H9 (cell line): ENCODE data around the gene KCNH2. TPM values are rescaled to one million over a fixed set of nuclear protein-coding genes. Genes with fewer than 3 reads are reported as not detected.
A peak's percentile ranks its signal among the peaks of the same experiment; 100 is the strongest.

Source experiments
- DNase-seq: peaks from one replicate; pipeline ENCODE4 v3.0.0-alpha.2; 2017
- H2AFZ ChIP-seq: one replicate; pipeline ENCODE4 v1.6.1; 2013; ENCODE audit warnings: mild to moderate bottlenecking, low read length, control low read depth, moderate library complexity
- H2AK5ac ChIP-seq: 2 replicates; pipeline ENCODE4 v1.6.1; 2013; ENCODE audit warnings: low read length, control low read depth, mixed read lengths; ENCODE audit not compliant: insufficient read length
- H2BK120ac ChIP-seq: one replicate; pipeline ENCODE4 v1.6.1; 2013; ENCODE audit warnings: low read depth, mild to moderate bottlenecking, low read length, control low read depth, inconsistent platforms; ENCODE audit not compliant: poor library complexity, severe bottlenecking
- H2BK12ac ChIP-seq: 2 replicates; pipeline ENCODE4 v1.6.1; 2013; ENCODE audit warnings: low read length, control low read depth, mixed read lengths, low read depth; ENCODE audit not compliant: insufficient read length
- H2BK15ac ChIP-seq: 2 replicates; pipeline ENCODE4 v1.6.1; 2013; ENCODE audit warnings: low read depth, low read length, control low read depth
- H2BK20ac ChIP-seq: one replicate; pipeline ENCODE4 v1.6.1; 2013; ENCODE audit warnings: low read depth, mild to moderate bottlenecking, low read length, control low read depth, inconsistent platforms; ENCODE audit not compliant: poor library complexity, severe bottlenecking
- H2BK5ac ChIP-seq: 2 replicates; pipeline ENCODE4 v1.6.1; 2013; ENCODE audit warnings: low read length, control low read depth, mixed read lengths; ENCODE audit not compliant: insufficient read length
- H3K14ac ChIP-seq: 2 replicates; pipeline ENCODE4 v1.6.1; 2013; ENCODE audit warnings: low read length, control low read depth; ENCODE audit not compliant: insufficient read depth
- H3K18ac ChIP-seq: 2 replicates; pipeline ENCODE4 v1.6.1; 2013; ENCODE audit warnings: low read depth, mild to moderate bottlenecking, mixed read lengths, low read length, control low read depth; ENCODE audit not compliant: insufficient read length
- H3K23ac ChIP-seq: 2 replicates; pipeline ENCODE4 v1.6.1; 2013; ENCODE audit warnings: low read length, control low read depth, mixed read lengths, low read depth; ENCODE audit not compliant: insufficient read length
- H3K23me2 ChIP-seq: 2 replicates; pipeline ENCODE4 v1.6.1; 2013; ENCODE audit warnings: low read depth, mild to moderate bottlenecking, mixed read lengths, low read length, control low read depth; ENCODE audit not compliant: insufficient read length, poor library complexity, severe bottlenecking
- H3K27ac ChIP-seq: 2 replicates; pipeline ENCODE4 v1.5.1; 2013; ENCODE audit warnings: low read length, control low read depth, mixed read lengths, low read depth; ENCODE audit not compliant: insufficient read length
- H3K27me3 ChIP-seq: 2 replicates; pipeline ENCODE4 v1.6.1; 2013; ENCODE audit warnings: low read length, control low read depth, inconsistent platforms; ENCODE audit not compliant: insufficient read depth
- H3K4ac ChIP-seq: 2 replicates; pipeline ENCODE4 v1.6.1; 2013; ENCODE audit warnings: low read depth, mild to moderate bottlenecking, control low read depth, inconsistent platforms, low read length, moderate library complexity
- H3K4me1 ChIP-seq: 2 replicates; pipeline ENCODE4 v1.6.1; 2013; ENCODE audit warnings: low read length, control low read depth, inconsistent platforms; ENCODE audit not compliant: insufficient read depth
- H3K4me2 ChIP-seq: 2 replicates; pipeline ENCODE4 v1.6.1; 2013; ENCODE audit warnings: low read length, control low read depth, mixed read lengths; ENCODE audit not compliant: insufficient read length, insufficient read depth
- H3K56ac ChIP-seq: 2 replicates; pipeline ENCODE4 v1.6.1; 2013; ENCODE audit warnings: low read depth, mild to moderate bottlenecking, mixed read lengths, low read length, control low read depth; ENCODE audit not compliant: insufficient read length
- H3K79me1 ChIP-seq: 2 replicates; pipeline ENCODE4 v1.6.1; 2013; ENCODE audit warnings: low read depth, mild to moderate bottlenecking, moderate library complexity, low read length, control low read depth, inconsistent platforms; ENCODE audit not compliant: insufficient read depth, poor library complexity, severe bottlenecking
- H3K79me2 ChIP-seq: 2 replicates; pipeline ENCODE4 v1.6.1; 2013; ENCODE audit warnings: low read length, control low read depth, inconsistent platforms; ENCODE audit not compliant: insufficient read depth
- H3K9ac ChIP-seq: 2 replicates; pipeline ENCODE4 v1.6.1; 2013; ENCODE audit warnings: low read length, control low read depth, mixed read lengths; ENCODE audit not compliant: insufficient read length; ENCODE audit errors: extremely low read depth
- H3K9me3 ChIP-seq: one replicate; pipeline ENCODE4 v1.6.1; 2013; ENCODE audit warnings: low read depth, low read length, inconsistent platforms; ENCODE audit not compliant: control insufficient read depth
- H3T11ph ChIP-seq: one replicate; pipeline ENCODE4 v1.6.1; 2013; ENCODE audit warnings: mild to moderate bottlenecking, low read length, control low read depth, inconsistent platforms
- H4K20me1 ChIP-seq: one replicate; pipeline ENCODE4 v1.6.1; 2013; ENCODE audit not compliant: control insufficient read depth, insufficient read length, insufficient read depth
- H4K5ac ChIP-seq: 2 replicates; pipeline ENCODE4 v1.6.1; 2013; ENCODE audit warnings: low read depth, mild to moderate bottlenecking, mixed read lengths, low read length, control low read depth; ENCODE audit not compliant: insufficient read length
- H4K8ac ChIP-seq: replicated peaks from 2 replicates; pipeline ENCODE4 v1.6.1; 2013; ENCODE audit warnings: low read length, control low read depth, mixed read lengths, low read depth; ENCODE audit not compliant: insufficient read length
- H4K91ac ChIP-seq: 2 replicates; pipeline ENCODE4 v1.6.1; 2013; ENCODE audit warnings: low read depth, mild to moderate bottlenecking, moderate library complexity, mixed read lengths, low read length, control low read depth; ENCODE audit not compliant: insufficient read length
- H3K27ac Mint-ChIP-seq, 3 experiments: 2 replicates in 2 of 3; 3 replicates in 1 of 3; pipeline ENCODE4 v1.8.0; 2020 to 2021; ENCODE audit warnings: mixed read lengths in 3 of 3, mild to moderate bottlenecking in 1 of 3, moderate library complexity in 1 of 3
- H3K27me3 Mint-ChIP-seq: 2 replicates; pipeline ENCODE4 v1.8.0; 2021; ENCODE audit warnings: low read depth, mild to moderate bottlenecking, moderate library complexity, mixed read lengths
- H3K36me3 Mint-ChIP-seq, 3 experiments: 2 replicates in 2 of 3; 3 replicates in 1 of 3; pipeline ENCODE4 v1.8.0; 2020 to 2021; ENCODE audit warnings: low read depth in 3 of 3, mixed read lengths in 3 of 3; ENCODE audit not compliant: insufficient read depth in 1 of 3
- H3K4me1 Mint-ChIP-seq, 2 experiments: 2 replicates each; pipeline ENCODE4 v1.8.0; 2020; ENCODE audit warnings: mixed read lengths in 2 of 2
- H3K4me3 Mint-ChIP-seq, 2 experiments: 2 replicates in 1 of 2; 3 replicates in 1 of 2; pipeline ENCODE4 v1.8.0; 2020 to 2021; ENCODE audit warnings: mild to moderate bottlenecking in 2 of 2, mixed read lengths in 2 of 2, moderate library complexity in 1 of 2
- H3K9me3 Mint-ChIP-seq, 2 experiments: 2 replicates in 1 of 2; 3 replicates in 1 of 2; pipeline ENCODE4 v1.8.0; 2020; ENCODE audit warnings: mild to moderate bottlenecking in 2 of 2, mixed read lengths in 2 of 2, moderate library complexity in 1 of 2
- CTCF ChIP-seq: fragments of 200-600 bp; sonication (generic); conservative IDR thresholded peaks from 3 replicates; pipeline ENCODE4 v1.8.0; 2021; ENCODE audit warnings: antibody characterized with exemption, mild to moderate bottlenecking
- WGBS: extraction: QIAGEN DNeasy Blood & Tissue Kit; methylation state at CpG from one replicate; pipeline ENCODE4 v1.1.7; 2013; ENCODE audit warnings: missing lambda C conversion rate, low lambda C conversion rate, mixed read lengths; ENCODE audit not compliant: insufficient read length; ENCODE audit errors: extremely low coverage; 5-methylcytosine and 5-hydroxymethylcytosine counted together
- total RNA-seq: library from RNA; stranded (reverse); gene quantifications from 2 replicates; pipeline ENCODE4 v1.2.1, GENCODE V29; 2021

KCNH2 gene
- total RNA-seq, 1 experiment from 2014 or later = 4.5 TPM

- H3K4me1 Mint-ChIP-seq = peaks cover 41 to 64% of the 10 kb centered on the region in 2 experiments
- Histone ChIP-seq H2AFZ (no peak overlapping the region), H3K56ac (no peak overlapping the region), H3K79me1 (no peaks in the 10 kb centered on the region), H4K8ac (no peak overlapping the region), H3K23ac (no peak overlapping the region), H2AK5ac (no peak overlapping the region), H2BK120ac (no peak overlapping the region), H3K18ac (no peak overlapping the region), H4K5ac (no peak overlapping the region), H4K91ac (no peak overlapping the region), H3K79me2 (no peaks in the 10 kb centered on the region), H2BK20ac (no peak overlapping the region), H3K14ac (no peak overlapping the region), H3K4me2 (no peak overlapping the region), H3K27me3 (peaks cover 3% of the 10 kb centered on the region; the same call in 1 of the 2 replicates), H3K4ac (no peak overlapping the region), H3K9me3 (no peaks in the 10 kb centered on the region), H4K20me1 (no peaks in the 10 kb centered on the region), H2BK15ac (no peak overlapping the region), H3K23me2 (peaks cover 4% of the 10 kb centered on the region), H2BK12ac (no peak overlapping the region), H3K27ac (no peak overlapping the region), H3K4me1 (peaks cover 5% of the 10 kb centered on the region; the same call in 1 of the 2 replicates), H3K9ac (no peak overlapping the region), H3T11ph (no peak overlapping the region), H2BK5ac (no peak overlapping the region)
- no peak overlapping the region; a peak in 1 of 5 replicates for H3K4me3 Mint-ChIP-seq
- peak overlapping the region in 1 of 3 experiments; percentile 63; a peak in 1 of 7 replicates for H3K27ac Mint-ChIP-seq
- H3K36me3 Mint-ChIP-seq = peaks cover 0 to 3% (median 0%) of the 10 kb centered on the region in 3 experiments; a peak in 3 of 7 replicates
- H3K9me3 Mint-ChIP-seq = no peaks in the 10 kb centered on the region; a peak in 1 of 5 replicates
- peaks cover 54% of the 10 kb centered on the region for H3K27me3 Mint-ChIP-seq
- no CpG with 5 or more reads among the region's 12 CpGs for WGBS
- TF ChIP-seq CTCF = no peak
- DNase-seq = no peak
Observed at GRCh38 chr7:150972023-150972468, 6.1 kb downstream of the KCNH2 start.
